Nephron (organoid): ENCODE measurements around the gene CTSD.

Experiments
- H3K27ac Mint-ChIP-seq, 3 experiments: 2 replicates each; pipeline ENCODE4 v1.8.0; 2020; ENCODE audit warnings: mixed read lengths in 3 of 3, mild to moderate bottlenecking in 2 of 3, moderate library complexity in 1 of 3
- H3K27me3 Mint-ChIP-seq: 2 replicates; pipeline ENCODE4 v1.8.0; 2021; ENCODE audit warnings: low read depth, mild to moderate bottlenecking, moderate library complexity, mixed read lengths
- H3K36me3 Mint-ChIP-seq: 2 replicates; pipeline ENCODE4 v1.8.0; 2020; ENCODE audit warnings: low read depth, mixed read lengths
- H3K4me1 Mint-ChIP-seq: 2 replicates; pipeline ENCODE4 v1.8.0; 2020; ENCODE audit warnings: mixed read lengths
- H3K4me3 Mint-ChIP-seq, 3 experiments: 2 replicates each; pipeline ENCODE4 v1.8.0; 2020; ENCODE audit warnings: mild to moderate bottlenecking in 3 of 3, mixed read lengths in 3 of 3, moderate library complexity in 2 of 3
- H3K9me3 Mint-ChIP-seq: 2 replicates; pipeline ENCODE4 v1.8.0; 2020; ENCODE audit warnings: mixed read lengths
- TF ChIP-seq, protein P1 (sequence below), 3 experiments: fragments of 200-600 bp; sonication (generic); IDR thresholded peaks; one replicate each; pipeline ENCODE4 v1.5.0; 2021; ENCODE audit warnings: antibody characterized with exemption in 3 of 3; ENCODE audit not compliant: unreplicated experiment in 3 of 3

CTSD gene

GRCh38 chr11:1779806-1780699 is 16.3 kb upstream of the CTSD start:
- Mint-ChIP-seq H3K4me3 (no peak overlapping the region), H3K4me1 (no peaks in the 10 kb centered on the region)
- TF ChIP-seq, protein P1, sequence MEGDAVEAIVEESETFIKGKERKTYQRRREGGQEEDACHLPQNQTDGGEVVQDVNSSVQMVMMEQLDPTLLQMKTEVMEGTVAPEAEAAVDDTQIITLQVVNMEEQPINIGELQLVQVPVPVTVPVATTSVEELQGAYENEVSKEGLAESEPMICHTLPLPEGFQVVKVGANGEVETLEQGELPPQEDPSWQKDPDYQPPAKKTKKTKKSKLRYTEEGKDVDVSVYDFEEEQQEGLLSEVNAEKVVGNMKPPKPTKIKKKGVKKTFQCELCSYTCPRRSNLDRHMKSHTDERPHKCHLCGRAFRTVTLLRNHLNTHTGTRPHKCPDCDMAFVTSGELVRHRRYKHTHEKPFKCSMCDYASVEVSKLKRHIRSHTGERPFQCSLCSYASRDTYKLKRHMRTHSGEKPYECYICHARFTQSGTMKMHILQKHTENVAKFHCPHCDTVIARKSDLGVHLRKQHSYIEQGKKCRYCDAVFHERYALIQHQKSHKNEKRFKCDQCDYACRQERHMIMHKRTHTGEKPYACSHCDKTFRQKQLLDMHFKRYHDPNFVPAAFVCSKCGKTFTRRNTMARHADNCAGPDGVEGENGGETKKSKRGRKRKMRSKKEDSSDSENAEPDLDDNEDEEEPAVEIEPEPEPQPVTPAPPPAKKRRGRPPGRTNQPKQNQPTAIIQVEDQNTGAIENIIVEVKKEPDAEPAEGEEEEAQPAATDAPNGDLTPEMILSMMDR (IDR thresholded peaks at IDR 0.05; ENCODE audit: unreplicated experiment in 3 of 3): no peak

GRCh38 chr11:1779034-1779805 is 15.5 kb upstream of the CTSD start:
- Mint-ChIP-seq H3K27me3 (peaks cover 21% of the 10 kb centered on the region), H3K36me3 (no peaks in the 10 kb centered on the region), H3K4me1 (no peaks in the 10 kb centered on the region), H3K4me3 (no peak overlapping the region), H3K27ac (no peak overlapping the region), H3K9me3 (peaks cover 9% of the 10 kb centered on the region)
- TF ChIP-seq, protein P1 (IDR thresholded peaks at IDR 0.05; ENCODE audit: unreplicated experiment in 3 of 3): no peak

More at GRCh38 chr11:1779806-1780699, 16.3 kb upstream of the CTSD start:
- no peaks in the 10 kb centered on the region for H3K36me3 Mint-ChIP-seq
- peaks cover 3% of the 10 kb centered on the region for H3K9me3 Mint-ChIP-seq
- no peak overlapping the region for H3K27ac Mint-ChIP-seq
- H3K27me3 Mint-ChIP-seq: peaks cover 24% of the 10 kb centered on the region

- H3K4me3 Mint-ChIP-seq: no peak overlapping the region
- H3K4me1 Mint-ChIP-seq: no peaks in the 10 kb centered on the region
- no peaks in the 10 kb centered on the region for H3K36me3 Mint-ChIP-seq
- H3K27me3 Mint-ChIP-seq: peaks cover 20% of the 10 kb centered on the region
- peaks cover 9% of the 10 kb centered on the region for H3K9me3 Mint-ChIP-seq
- no peak overlapping the region for H3K27ac Mint-ChIP-seq
- TF ChIP-seq, protein P1 (IDR thresholded peaks at IDR 0.05; ENCODE audit: unreplicated experiment in 3 of 3): no peak
Observed at GRCh38 chr11:1778141-1778911, 14.6 kb upstream of the CTSD start.

- Mint-ChIP-seq H3K27me3 (peaks cover 15% of the 10 kb centered on the region), H3K4me1 (no peaks in the 10 kb centered on the region), H3K9me3 (peaks cover 9% of the 10 kb centered on the region), H3K27ac (no peak overlapping the region), H3K36me3 (no peaks in the 10 kb centered on the region), H3K4me3 (no peak overlapping the region)
- TF ChIP-seq, protein P1 (IDR thresholded peaks at IDR 0.05; ENCODE audit: unreplicated experiment in 3 of 3): no peak
Observed at GRCh38 chr11:1777737-1778136, 14.0 kb upstream of the CTSD start.

GRCh38 chr11:1776944-1777715 is 13.4 kb upstream of the CTSD start:
- TF ChIP-seq, protein P1 (IDR thresholded peaks at IDR 0.05; ENCODE audit: unreplicated experiment in 3 of 3): no peak
- H3K27ac Mint-ChIP-seq: no peak overlapping the region
- peaks cover 12% of the 10 kb centered on the region for H3K9me3 Mint-ChIP-seq
- H3K4me3 Mint-ChIP-seq: no peak overlapping the region
- H3K4me1 Mint-ChIP-seq: peaks cover 4% of the 10 kb centered on the region
- H3K27me3 Mint-ChIP-seq: peaks cover 18% of the 10 kb centered on the region
- no peaks in the 10 kb centered on the region for H3K36me3 Mint-ChIP-seq
